Measurements from ENCODE around the gene EDN1. TPM values are rescaled to one million over a fixed set of nuclear protein-coding genes. Genes with fewer than 3 reads are reported as not detected.

Gene EDN1
- total and polyA plus RNA-seq, 9 donors, result 2.1 to 4.1 (median 2.8) TPM

GRCh38 chr6:12301018-12301417 lies 10.9 kb downstream of the EDN1 start:
- no peaks in the 10 kb centered on the region for H3K4me1 ChIP-seq (ENCODE audit: control insufficient read depth, insufficient read depth, low read length)
- no peak overlapping the region for H3K27ac ChIP-seq (ENCODE audit: low read length)
- peaks cover 2% of the 10 kb centered on the region for H3K27me3 ChIP-seq (ENCODE audit: control insufficient read depth, insufficient read depth, low read length)
- no peak overlapping the region for H3K4me3 ChIP-seq (ENCODE audit: low read length)
- H3K36me3 ChIP-seq (ENCODE audit: control insufficient read depth, insufficient read depth, low read length), result peaks cover 2% of the 10 kb centered on the region
- DNase-seq, result no peak
- WGBS (ENCODE audit: insufficient coverage), result 40% methylated on average over 1 of the region's 3 CpGs
- H3K9me3 ChIP-seq (replicated peaks; ENCODE audit: control insufficient read depth, low read depth, low read length), result no peaks in the 10 kb centered on the region

DNA sequence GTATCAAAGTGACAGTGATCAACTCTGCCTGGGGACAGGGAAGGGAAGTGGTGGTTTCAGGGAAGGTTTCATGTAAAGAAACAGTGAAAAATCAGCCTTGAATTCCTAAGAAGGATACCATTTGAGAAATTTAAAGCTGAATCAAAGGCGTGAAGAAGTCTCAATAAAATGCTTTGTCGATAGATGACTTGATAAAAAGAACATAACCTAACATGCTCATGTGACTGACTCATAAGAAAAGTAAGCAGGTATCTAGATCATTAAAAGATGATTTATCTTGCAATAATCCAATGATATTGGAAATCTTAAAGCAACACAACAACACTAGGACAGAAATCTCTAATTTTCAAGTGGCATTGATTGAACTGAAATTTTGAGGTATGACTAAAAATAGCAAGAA lies 14.3 kb downstream of the EDN1 start:
- Histone ChIP-seq H3K27ac (ENCODE audit: low read length) (no peak overlapping the region), H3K4me3 (ENCODE audit: low read length) (no peak overlapping the region), H3K4me1 (ENCODE audit: control insufficient read depth, insufficient read depth, low read length) (no peaks in the 10 kb centered on the region), H3K36me3 (ENCODE audit: control insufficient read depth, insufficient read depth, low read length) (no peaks in the 10 kb centered on the region), H3K9me3 (replicated peaks; ENCODE audit: control insufficient read depth, low read depth, low read length) (no peaks in the 10 kb centered on the region), H3K27me3 (ENCODE audit: control insufficient read depth, insufficient read depth, low read length) (peaks cover 2% of the 10 kb centered on the region)
- no CpG with 5 or more reads among the region's 2 CpGs for WGBS (ENCODE audit: insufficient coverage)
- no peak for DNase-seq

DNA sequence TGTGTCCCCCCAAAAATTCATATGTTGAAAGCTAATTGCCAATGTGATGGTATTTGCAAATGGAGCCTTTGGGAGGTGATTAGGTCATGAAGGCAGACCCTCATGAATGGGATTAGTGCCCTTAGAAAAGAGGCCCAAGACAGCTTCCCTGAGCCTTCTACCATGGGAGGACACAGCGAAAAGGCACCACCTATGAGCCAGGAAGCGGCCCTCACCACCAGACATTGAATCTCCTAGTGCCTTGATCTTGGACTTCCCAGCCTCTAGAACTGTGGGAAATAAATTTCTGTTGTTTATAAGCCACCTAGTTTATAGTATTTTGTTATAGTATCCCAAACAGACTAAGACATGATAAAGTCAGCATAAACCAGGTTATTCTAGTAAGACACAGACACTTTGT lies 18.9 kb downstream of the EDN1 start:
- no CpG with 5 or more reads among the region's 2 CpGs for WGBS (ENCODE audit: insufficient coverage)
- no peak for DNase-seq

GRCh38 chr6:12311106-12311505 lies 20.9 kb downstream of the EDN1 start:
- Histone ChIP-seq H3K9me3 (replicated peaks; ENCODE audit: control insufficient read depth, low read depth, low read length) (no peaks in the 10 kb centered on the region), H3K4me1 (ENCODE audit: control insufficient read depth, insufficient read depth, low read length) (no peaks in the 10 kb centered on the region), H3K36me3 (ENCODE audit: control insufficient read depth, insufficient read depth, low read length) (no peaks in the 10 kb centered on the region), H3K27ac (ENCODE audit: low read length) (no peak overlapping the region), H3K27me3 (ENCODE audit: control insufficient read depth, insufficient read depth, low read length) (no peaks in the 10 kb centered on the region), H3K4me3 (ENCODE audit: low read length) (no peak overlapping the region)
- no CpG with 5 or more reads among the region's 2 CpGs for WGBS (ENCODE audit: insufficient coverage)
- DNase-seq, result no peak

More for the DNA sequence above, 18.9 kb downstream of the EDN1 start:
- H3K4me1 ChIP-seq (ENCODE audit: control insufficient read depth, insufficient read depth, low read length), result no peaks in the 10 kb centered on the region
- H3K27ac ChIP-seq (ENCODE audit: low read length), result no peak overlapping the region
- no peaks in the 10 kb centered on the region for H3K27me3 ChIP-seq (ENCODE audit: control insufficient read depth, insufficient read depth, low read length)
- no peaks in the 10 kb centered on the region for H3K9me3 ChIP-seq (replicated peaks; ENCODE audit: control insufficient read depth, low read depth, low read length)
- H3K4me3 ChIP-seq (ENCODE audit: low read length), result no peak overlapping the region
- no peaks in the 10 kb centered on the region for H3K36me3 ChIP-seq (ENCODE audit: control insufficient read depth, insufficient read depth, low read length)

GRCh38 chr6:12312736-12313135 lies 22.6 kb downstream of the EDN1 start:
- H3K4me1 ChIP-seq (ENCODE audit: control insufficient read depth, insufficient read depth, low read length), result no peaks in the 10 kb centered on the region
- no peak for DNase-seq

GRCh38 chr6:12313306-12313991 lies 23.3 kb downstream of the EDN1 start:
- no peaks in the 10 kb centered on the region for H3K27me3 ChIP-seq (ENCODE audit: control insufficient read depth, insufficient read depth, low read length)
- H3K27ac ChIP-seq (ENCODE audit: low read length), result no peak overlapping the region
- no peaks in the 10 kb centered on the region for H3K36me3 ChIP-seq (ENCODE audit: control insufficient read depth, insufficient read depth, low read length)
- WGBS (ENCODE audit: insufficient coverage), result 35% methylated on average over 5 of the region's 12 CpGs
- no peak overlapping the region for H3K4me3 ChIP-seq (ENCODE audit: low read length)
- H3K9me3 ChIP-seq (replicated peaks; ENCODE audit: control insufficient read depth, low read depth, low read length), result peaks cover 1% of the 10 kb centered on the region
- no peak for DNase-seq
- no peaks in the 10 kb centered on the region for H3K4me1 ChIP-seq (ENCODE audit: control insufficient read depth, insufficient read depth, low read length)

More at GRCh38 chr6:12312736-12313135, 22.6 kb downstream of the EDN1 start:
- no CpG with 5 or more reads among the region's 2 CpGs for WGBS (ENCODE audit: insufficient coverage)
- no peaks in the 10 kb centered on the region for H3K36me3 ChIP-seq (ENCODE audit: control insufficient read depth, insufficient read depth, low read length)
- H3K27ac ChIP-seq (ENCODE audit: low read length), result no peak overlapping the region
- H3K27me3 ChIP-seq (ENCODE audit: control insufficient read depth, insufficient read depth, low read length), result no peaks in the 10 kb centered on the region
- H3K4me3 ChIP-seq (ENCODE audit: low read length), result no peak overlapping the region
- no peaks in the 10 kb centered on the region for H3K9me3 ChIP-seq (replicated peaks; ENCODE audit: control insufficient read depth, low read depth, low read length)

- Histone ChIP-seq H3K36me3 (ENCODE audit: control insufficient read depth, insufficient read depth, low read length) (no peaks in the 10 kb centered on the region), H3K27me3 (ENCODE audit: control insufficient read depth, insufficient read depth, low read length) (no peaks in the 10 kb centered on the region), H3K27ac (ENCODE audit: low read length) (no peak overlapping the region), H3K4me1 (ENCODE audit: control insufficient read depth, insufficient read depth, low read length) (no peaks in the 10 kb centered on the region), H3K4me3 (ENCODE audit: low read length) (no peak overlapping the region), H3K9me3 (replicated peaks; ENCODE audit: control insufficient read depth, low read depth, low read length) (peaks cover 7% of the 10 kb centered on the region)
- DNase-seq, result no peak
- 52% methylated on average over 4 of the region's 8 CpGs for whole genome bisulfite sequencing (ENCODE audit: insufficient coverage)
Observed at GRCh38 chr6:12313992-12314589, 23.9 kb downstream of the EDN1 start.

DNA sequence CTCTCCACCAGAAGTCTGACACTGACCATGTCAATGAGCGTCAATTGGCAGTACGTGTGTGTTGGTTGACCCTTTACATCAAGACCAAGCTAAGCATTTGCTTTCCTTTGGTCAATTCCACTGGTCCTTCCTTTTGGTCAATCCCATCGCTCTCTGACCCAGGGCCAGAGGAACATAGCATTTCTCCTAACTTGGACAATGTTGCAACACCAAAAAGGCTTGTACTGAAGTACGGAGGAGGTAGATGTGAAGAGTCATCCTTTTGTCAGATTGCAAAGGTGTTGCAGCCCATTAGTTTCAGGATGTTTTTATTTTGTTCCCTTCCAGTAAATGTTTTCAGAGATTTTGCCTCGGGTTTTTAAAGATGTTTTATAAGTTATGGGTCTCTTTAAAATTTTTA lies 24.6 kb downstream of the EDN1 start:
- Histone ChIP-seq H3K9me3 (replicated peaks; ENCODE audit: control insufficient read depth, low read depth, low read length) (peaks cover 7% of the 10 kb centered on the region), H3K4me1 (ENCODE audit: control insufficient read depth, insufficient read depth, low read length) (no peaks in the 10 kb centered on the region), H3K27ac (ENCODE audit: low read length) (no peak overlapping the region), H3K36me3 (ENCODE audit: control insufficient read depth, insufficient read depth, low read length) (no peaks in the 10 kb centered on the region), H3K4me3 (ENCODE audit: low read length) (no peak overlapping the region), H3K27me3 (ENCODE audit: control insufficient read depth, insufficient read depth, low read length) (no peaks in the 10 kb centered on the region)
- no peak for DNase-seq
- WGBS (ENCODE audit: insufficient coverage), result 100% methylated on average over 3 of the region's 5 CpGs

- Histone ChIP-seq H3K27ac (ENCODE audit: low read length) (no peak overlapping the region), H3K9me3 (replicated peaks; ENCODE audit: control insufficient read depth, low read depth, low read length) (peaks cover 7% of the 10 kb centered on the region), H3K4me3 (ENCODE audit: low read length) (no peak overlapping the region), H3K27me3 (ENCODE audit: control insufficient read depth, insufficient read depth, low read length) (no peaks in the 10 kb centered on the region), H3K4me1 (ENCODE audit: control insufficient read depth, insufficient read depth, low read length) (no peaks in the 10 kb centered on the region), H3K36me3 (ENCODE audit: control insufficient read depth, insufficient read depth, low read length) (no peaks in the 10 kb centered on the region)
- WGBS (ENCODE audit: insufficient coverage), result no CpG with 5 or more reads among the region's 5 CpGs
- DNase-seq, result no peak
Observed at GRCh38 chr6:12315292-12316081, 25.3 kb downstream of the EDN1 start.

GRCh38 chr6:12318749-12319148 lies 28.6 kb downstream of the EDN1 start:
- peaks cover 7% of the 10 kb centered on the region for H3K9me3 ChIP-seq (replicated peaks; ENCODE audit: control insufficient read depth, low read depth, low read length)
- 92% methylated on average over 2 of the region's 2 CpGs for WGBS (ENCODE audit: insufficient coverage)
- no peak for DNase-seq
- no peaks in the 10 kb centered on the region for H3K36me3 ChIP-seq (ENCODE audit: control insufficient read depth, insufficient read depth, low read length)
- H3K27ac ChIP-seq (ENCODE audit: low read length), result no peak overlapping the region
- no peaks in the 10 kb centered on the region for H3K27me3 ChIP-seq (ENCODE audit: control insufficient read depth, insufficient read depth, low read length)
- H3K4me1 ChIP-seq (ENCODE audit: control insufficient read depth, insufficient read depth, low read length), result no peaks in the 10 kb centered on the region
- H3K4me3 ChIP-seq (ENCODE audit: low read length), result no peak overlapping the region

Measured in muscle of leg (tissue), 11 donors.